GM21447 (cell line): Measurements from ENCODE around the gene GNG11.

ENCODE experiments used
- ATAC-seq: cut with Tn5 transposase; IDR thresholded peaks from one replicate; pipeline ENCODE4 v1.9.1; 2021; ENCODE audit not compliant: unreplicated experiment

The GNG11 gene

DNA sequence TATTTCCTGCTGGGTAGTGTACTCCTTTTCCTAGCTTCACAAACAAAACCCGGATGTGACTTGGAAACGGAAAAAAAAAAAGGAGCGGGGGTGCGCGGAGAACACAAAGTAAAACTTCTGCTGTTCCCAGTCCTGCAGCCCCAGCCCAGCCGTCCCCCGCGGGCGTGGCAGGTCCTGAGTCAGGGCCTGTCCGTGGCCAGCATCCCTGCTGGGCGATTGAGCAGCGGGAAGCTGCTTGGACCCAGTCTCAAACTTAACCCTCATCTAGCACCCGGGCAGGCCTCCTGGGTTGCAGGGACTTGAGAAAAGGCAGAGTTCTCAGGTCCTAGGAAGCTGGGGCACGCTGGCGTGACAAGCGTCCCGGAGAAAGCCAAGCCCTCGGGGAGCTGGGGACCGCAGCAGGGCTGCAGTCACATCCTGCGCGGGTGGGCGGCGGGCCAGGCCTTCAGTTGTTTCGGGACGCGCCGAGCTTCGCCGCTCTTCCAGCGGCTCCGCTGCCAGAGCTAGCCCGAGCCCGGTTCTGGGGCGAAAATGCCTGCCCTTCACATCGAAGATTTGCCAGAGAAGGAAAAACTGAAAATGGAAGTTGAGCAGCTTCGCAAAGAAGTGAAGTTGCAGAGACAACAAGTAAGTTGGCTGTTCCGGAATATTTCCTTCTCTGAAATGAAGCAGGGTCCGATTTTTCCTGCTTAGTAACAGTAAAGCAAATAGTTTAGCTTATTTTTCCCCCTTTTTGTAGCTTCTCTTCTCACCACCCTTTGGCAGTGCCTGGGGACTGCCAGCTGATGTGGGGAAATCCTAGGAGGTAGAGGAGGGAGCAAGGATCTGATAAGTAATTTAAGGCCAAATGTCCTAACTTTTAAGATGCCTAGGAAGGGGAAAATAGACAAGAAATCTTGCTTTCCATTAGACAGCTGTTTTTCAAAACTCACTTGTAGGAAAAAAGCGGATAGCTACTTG lies at the start of gene GNG11:
Gene GNG11, plus strand, starts transcription at position 129 of the 960 bp plus-strand sequence. Its CDS starts 403 bp downstream, at position 532.
- ATAC-seq, result peak; percentile 88

DNA sequence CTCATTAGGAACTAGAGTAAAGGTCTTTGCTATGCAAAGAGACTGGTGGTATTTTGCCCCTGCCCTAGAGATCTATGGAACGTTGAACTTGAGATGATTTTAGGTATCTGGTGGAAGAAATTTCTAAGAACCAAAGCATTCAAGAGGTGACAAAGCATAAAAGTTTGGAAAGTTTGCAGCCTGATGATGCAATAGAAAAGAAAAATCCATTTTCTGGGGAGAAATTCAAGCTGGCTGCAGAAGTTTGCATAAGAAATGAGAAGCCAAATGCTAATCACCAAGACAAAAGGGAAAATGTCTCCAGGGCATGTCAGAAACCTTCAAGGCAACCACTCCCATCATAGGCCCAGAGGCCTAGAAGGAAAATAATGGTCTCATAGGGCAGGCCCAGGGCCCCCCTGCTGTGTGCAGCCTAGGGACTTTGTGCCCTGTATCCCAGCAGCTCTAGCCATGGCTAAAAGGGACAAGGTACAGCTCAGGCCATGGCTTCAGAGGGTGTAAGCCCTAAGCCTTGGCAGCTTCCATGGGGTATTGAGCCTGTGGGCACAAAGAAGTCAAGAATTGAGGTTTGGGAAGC lies 47.4 kb upstream of the GNG11 start:
- no peak for ATAC-seq

DNA sequence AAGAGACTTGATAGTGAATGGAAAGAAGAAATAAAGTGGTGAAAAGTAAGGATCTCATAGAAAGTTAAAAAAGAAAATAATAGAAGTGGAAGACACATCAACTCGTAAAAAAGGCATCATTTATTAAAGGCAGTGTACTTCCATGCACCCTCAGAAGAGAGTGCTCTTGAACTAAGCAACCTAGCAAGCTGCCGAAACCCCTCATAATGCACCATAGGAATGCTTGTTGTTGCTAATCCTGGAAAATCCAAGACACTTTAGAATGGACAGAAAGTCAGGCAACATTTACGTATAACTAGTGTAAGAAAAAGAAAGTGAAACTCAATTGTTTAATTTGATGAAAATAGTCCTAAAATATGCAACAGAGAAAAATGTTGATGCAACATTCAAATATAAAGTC lies 43.8 kb upstream of the GNG11 start:
- no peak for ATAC-seq

DNA sequence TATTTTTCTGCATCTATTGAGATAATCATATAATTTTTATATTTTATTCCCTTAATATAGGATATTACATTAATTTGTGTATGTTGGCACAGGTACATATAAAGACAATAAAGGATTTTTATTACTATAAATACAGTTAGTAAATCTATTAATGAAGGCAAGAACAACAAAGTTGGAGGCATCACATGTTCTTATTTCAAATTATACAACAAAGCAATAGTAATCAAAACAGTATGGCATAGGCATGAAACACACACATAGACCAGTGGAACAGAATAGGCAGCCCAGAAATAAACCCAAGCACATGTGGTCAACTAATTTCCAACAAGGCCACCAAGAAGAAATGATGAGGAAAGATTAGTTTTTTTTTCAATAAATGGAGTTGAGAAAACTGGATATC lies 42.2 kb upstream of the GNG11 start:
- no peak for ATAC-seq

DNA sequence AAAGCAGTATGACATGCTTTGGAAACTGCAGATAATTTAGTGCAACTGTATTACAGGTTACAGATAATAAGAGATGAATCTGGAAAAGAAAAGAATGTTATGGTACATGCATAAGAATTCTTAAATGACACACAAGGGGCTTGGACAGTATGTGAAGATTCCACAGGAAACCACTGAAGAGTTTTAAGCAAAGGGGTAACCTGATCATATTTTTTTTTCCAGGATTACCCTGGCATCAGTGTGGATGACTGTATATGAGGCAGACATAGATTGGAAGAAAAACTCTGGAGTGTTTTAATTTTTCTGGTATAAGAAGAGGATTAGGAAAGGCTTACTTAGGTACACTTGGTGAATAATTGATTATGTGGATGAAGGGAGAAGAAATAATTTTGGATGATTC lies 39.1 kb upstream of the GNG11 start:
- ATAC-seq, result no peak

DNA sequence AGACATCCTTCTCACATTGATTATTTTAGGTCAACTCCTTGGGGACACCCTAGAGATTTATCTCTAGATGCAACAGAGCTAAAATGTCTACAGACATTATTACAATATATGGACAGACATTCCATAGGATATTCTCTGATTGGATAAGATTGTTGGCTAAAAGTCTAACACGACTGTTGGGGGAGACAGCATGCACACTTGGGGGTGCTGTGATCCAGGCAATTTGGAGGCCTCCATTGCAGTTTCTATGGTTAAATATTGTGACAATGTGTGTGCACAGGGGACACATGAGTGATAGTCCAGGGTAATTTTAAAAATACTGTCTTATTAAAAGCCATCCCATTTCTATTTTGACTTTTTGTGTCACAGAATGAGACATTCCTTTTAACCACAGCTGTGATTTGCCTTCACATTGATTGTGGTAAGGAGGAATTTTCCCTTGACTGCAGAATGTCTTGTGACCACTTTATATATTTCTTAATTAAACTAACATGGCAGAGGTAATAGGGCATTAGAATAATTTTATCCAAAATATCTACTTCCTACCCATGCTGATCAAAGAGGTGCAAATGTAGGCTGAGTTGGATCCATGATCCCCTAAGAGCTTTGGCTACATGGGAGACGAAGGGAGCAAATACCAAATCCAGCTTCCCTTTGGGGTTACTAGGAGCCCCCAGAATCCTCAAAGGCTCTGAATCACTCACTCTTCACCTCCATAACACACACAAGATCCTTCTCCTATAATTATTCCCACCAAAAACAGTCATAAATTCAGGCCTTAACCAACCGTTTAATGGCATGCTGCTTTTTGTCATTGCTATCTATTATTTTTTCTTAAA lies 38.2 kb upstream of the GNG11 start:
- no peak for ATAC-seq

DNA sequence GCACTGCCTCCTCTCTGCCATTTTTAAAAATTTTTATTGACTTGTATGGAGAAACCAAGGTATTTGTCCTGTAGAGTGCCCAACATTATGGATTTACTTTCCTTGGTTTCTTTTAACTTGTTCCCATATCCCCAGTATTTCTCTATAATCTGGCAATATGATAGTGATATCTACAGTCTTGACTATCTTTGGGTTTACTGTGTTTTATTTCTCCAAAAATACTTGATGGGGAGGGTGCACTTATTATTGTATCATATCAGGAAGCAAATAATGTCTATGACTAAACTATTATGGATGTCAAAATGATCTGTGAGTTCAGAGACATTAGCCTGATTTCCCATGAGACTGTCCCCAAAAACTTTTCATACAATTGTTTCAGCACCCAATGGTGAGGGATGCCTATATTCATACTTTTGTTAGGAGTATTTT lies 37.6 kb upstream of the GNG11 start:
- ATAC-seq, result no peak

DNA sequence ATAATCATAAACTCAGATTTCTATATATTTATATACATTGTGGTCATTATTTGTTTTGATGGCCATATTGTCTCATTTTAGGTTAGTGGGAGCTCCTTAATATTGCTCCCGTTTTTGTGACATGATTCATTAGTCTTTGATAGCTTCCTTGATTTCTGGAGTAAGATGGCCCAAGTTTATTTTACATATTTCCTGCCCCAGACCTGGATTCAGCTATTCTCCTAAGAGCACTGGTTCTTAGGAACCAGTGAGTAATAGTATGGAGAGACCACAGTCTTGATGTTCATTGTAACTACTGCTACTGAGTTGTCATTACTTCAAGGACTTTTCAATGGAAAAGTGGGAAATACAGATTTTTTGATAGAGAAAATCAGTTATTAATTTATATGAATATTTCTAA lies 37.0 kb upstream of the GNG11 start:
- no peak for ATAC-seq

DNA sequence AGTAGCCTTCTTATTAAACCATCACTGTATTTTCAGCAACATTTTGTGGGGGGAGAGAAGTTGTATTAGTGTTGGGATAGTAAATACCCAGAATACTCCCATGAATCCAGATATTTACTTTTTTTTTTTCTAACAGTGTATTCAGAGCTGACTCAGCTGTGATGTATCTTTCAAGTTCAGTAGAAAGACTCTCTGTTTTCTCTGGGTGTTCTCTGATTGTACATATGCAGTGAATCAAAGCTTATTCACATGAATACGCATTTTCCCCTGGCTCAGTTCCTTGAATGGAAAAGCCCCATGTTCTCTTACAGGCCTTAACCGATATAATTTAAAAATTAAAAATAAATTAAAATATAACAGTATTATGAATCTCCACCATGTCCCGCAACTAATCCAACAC lies 32.3 kb upstream of the GNG11 start:
- ATAC-seq, result no peak

DNA sequence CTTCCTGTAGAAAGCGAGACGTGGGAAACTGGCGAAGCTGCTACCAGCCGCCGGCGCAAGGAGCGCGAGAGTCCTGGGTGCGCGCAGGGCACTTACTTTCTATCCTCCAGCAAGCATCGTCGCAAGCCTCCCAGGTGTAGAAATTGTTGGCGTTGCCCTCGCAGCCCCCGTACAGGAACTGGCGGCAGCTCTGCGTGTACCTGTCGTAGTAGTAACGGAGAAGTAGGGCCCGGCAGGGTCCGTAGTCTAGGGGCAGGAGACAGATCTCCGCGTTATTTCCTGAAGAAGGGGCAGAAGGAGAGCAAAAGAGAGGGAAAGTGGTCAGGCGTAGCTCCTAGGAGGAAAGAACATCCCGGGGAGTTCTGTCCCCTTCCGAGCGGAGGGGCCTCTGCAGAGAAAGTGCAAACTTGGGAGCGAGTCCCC lies 31.5 kb upstream of the GNG11 start:
- ATAC-seq, result peak; percentile 63

DNA sequence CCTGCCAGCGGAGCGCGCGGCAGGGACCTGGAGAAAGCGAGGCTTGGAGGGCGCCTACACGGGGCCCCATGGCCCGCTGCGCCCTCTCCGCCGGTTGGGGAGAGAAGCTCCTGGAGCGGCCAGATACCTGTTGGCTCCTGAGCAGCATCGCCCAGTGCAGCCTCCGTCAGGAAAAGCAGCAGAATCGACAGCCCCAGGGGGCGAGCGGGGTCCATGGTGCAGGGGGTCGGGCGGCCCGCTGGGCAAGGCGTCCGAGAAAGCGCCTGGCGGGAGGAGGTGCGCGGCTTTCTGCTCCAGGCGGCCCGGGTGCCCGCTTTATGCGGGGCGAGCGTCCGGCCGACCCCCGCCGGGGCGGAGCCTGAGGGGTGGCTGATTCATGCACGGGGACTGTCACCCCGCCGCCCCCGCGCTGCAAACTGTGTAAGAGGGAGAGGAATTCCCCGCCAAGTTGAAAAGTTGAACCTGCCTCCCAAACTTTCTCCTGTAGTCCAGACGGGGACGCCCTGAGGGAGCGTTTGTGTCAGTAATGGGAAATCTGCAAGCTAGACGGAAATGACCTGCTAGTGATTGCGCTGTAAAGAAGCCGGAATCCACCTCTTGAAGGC lies 31.0 kb upstream of the GNG11 start, which contains the start of gene TFPI2:
Gene TFPI2, minus strand, starts transcription at position 290 of the 605 bp plus-strand sequence. Its CDS starts 75 bp downstream, at position 215.
- ATAC-seq, result peak; percentile 41

DNA sequence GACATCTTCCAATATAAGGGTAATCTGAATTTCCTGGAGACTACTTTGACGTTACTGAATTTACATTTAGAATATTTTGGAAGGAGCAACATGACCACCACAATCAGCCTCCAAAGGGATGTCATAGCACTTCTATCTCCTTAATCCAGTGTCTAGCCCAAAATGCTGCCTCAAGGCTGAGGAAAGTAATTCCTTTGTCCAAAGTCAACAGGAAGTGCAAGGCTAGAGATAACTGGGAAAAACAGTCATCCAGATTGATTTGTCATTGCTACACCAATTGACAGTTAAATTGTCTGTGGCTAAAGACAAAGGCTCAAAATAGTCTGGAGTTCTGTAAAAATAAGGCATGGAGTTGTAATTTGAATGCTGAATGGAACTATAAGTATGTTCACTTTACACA lies 27.1 kb upstream of the GNG11 start:
- no peak for ATAC-seq

DNA sequence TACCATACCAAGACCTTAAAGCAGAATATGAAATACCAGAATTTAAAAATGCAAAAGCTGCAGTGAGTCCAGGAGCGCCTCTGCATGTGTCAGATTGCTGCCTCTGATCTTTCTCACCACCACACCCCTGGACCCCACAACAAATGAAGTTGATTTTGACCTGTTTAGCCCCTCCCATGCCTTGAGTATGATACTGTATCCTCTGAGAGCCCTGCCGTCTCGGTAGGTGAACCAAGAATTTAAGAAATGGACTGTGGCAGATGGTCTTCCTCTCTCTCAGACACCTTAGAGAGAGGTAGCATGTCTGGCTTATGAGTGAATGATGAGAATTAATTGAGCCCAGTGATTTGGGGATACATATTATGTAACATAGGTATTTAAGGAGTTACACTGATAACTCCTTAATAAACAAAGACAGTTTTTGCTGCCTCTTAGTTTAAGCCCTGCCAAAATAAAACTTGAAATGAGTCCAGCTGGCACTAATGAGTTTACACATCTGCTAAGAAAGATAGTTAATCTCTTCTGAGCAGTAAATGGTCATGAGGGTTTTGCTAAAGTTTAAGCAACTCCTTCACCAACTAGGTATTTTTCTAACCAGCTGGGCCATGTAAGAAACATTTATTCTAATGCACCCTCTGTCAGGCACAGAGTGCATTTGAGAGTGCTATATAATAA lies 26.4 kb upstream of the GNG11 start:
- ATAC-seq, result no peak

DNA sequence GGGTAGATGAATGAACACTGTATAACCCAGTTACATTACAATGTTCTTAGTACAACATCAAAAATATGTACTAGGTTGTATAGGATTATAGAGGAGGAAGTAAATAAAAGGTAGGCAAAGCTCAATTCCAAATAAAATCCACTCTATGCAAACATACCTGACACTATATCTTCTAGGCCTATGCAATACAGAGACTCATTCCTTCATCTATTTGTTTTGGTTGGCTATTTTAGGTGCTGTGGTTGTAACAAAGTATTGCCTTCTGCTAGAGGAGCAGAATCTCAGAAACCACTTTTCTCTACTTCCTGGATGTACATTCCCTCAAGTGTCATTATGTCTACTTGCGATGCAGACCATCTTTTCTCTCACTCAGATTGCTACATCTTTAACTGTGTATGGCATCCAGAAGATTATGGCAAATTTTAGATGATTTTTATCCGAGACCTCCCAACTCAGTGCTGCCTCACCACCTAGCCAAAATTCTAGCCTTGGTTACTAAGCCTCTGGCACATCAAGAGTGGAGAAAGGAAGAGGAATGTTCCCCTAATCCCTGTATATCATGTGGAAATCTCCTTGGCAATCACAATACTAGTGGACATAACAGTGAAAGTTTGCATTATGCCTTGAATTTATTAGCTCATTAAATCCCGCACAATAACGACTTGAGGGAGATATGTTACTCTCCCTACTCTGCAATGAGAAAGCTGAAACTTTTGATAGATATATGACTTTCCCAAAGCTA lies 25.5 kb upstream of the GNG11 start:
- ATAC-seq, result no peak

DNA sequence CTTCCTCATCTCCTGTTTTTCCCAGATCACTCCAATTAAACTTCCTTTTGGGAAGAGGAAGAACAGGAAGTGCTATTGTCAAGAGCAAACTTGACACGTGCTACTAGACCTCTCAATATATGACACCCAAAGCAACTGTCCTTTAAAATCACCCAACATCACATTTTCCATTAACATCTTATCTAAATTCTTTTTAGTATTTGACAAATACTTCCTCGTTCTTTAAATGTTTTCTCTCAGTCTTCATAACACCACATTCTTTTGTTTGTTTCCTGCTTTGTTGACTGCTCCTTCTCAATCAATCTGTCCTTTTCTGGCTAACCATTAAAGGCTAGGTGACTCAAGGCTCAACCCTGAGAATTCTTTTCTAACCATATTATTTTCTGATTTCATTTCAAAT lies 23.9 kb upstream of the GNG11 start:
- no peak for ATAC-seq

DNA sequence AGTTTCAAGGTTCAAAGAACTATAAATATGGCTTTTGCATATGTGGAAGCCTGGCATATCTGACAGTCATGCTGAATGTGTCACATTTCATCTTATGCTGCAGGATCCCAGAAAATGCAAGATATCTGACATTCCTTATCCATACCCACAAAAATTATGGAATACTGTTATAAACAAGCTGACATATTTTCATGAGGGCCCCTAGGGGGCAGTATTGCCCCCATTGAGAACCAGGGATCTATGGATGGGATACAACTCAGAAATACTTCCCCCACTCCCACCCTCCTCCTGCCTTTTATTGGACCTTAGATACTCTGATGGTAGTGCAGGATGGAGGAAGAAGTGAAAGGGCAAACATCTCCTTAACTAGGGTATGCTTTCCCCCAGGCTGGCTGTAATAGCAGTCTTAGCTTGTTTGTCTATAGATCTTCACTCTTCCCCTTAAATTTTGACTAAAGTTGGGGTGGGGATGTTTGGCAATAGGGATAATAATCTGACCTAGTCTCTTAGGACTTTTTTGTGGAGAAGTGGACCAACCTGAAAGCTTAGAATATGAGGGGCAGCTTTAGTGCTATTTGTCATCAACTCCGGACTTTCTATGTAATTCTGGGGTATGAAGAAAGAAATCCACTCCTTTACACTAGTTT lies 18.6 kb upstream of the GNG11 start:
- ATAC-seq, result no peak

DNA sequence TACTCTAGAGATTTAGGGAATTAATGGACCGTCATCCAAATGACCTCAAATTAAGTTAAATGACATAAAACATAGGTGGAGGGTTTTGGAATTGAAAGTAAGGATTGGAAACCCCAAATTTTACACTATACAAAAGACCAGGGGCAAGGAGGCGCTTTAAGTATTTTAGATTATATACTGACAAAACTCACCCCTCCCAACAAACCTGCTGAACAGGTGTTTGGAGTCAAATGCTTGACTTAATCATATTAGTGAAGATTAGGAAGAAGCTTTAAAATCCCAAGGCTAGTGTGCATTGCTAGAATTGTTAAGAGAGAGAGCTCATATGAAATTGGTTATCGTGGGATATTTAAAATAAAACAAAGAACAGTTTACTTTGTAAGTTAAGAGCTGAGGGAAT lies 15.3 kb upstream of the GNG11 start, which contains the start of gene GNGT1:
Gene GNGT1, plus strand, starts transcription at position 301 of the 400 bp plus-strand sequence. CDS start 180 bp downstream, outside the sequence.
- no peak for ATAC-seq

DNA sequence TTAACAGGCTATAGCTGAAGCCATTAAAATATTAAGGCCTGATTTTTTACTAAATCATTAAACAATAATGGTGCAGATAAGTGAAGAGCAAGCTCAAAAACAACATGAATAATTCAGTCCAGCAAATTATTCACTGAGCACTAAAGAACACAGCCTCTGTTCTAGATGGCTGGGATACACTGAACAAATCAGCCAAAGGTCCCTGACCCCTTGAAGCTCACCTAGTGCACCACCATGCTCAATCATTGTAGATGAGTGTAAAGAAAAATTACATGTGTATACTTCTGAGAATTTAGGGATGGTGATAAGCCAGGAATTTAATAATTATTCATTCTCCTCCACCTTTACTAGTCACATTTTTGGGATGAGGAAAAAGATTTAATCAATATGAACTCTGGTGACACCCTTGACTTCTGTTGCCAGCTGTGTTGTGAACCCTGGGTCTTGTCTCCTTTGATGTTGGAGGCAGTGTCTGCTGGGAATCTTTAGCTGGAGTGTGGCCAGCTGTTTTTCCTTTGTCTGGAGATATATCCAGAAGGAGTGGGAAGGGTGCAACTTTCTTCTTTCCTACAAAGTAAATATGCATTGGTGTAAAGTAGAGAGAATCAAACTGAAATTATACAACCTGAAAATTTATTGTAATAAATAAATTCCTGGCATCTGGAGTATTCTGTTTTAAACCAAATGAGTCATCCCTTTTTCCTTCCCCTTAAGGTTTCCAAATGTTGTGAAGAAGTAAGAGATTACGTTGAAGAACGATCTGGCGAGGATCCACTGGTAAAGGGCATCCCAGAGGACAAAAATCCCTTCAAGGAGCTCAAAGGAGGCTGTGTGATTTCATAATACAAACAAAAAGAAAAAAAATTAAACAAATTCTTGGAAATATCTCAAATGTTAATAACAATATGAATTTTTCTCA lies 11.2 kb upstream of the GNG11 start:
- no peak for ATAC-seq
